HG03097 (cell line): ENCODE results near the gene ADGRB3.

ENCODE experiments used
- ATAC-seq: cut with Tn5 transposase; IDR thresholded peaks from one replicate; pipeline ENCODE4 v1.9.1; 2021; ENCODE audit not compliant: unreplicated experiment, low FRiP score

Gene ADGRB3

GRCh38 chr6:69005199-69005598 lies 370.1 kb downstream of the ADGRB3 start:
- no peak for ATAC-seq

GRCh38 chr6:69007781-69008180 lies 372.7 kb downstream of the ADGRB3 start:
- no peak for ATAC-seq

- no peak for ATAC-seq
These were observed 377.1 kb downstream of the ADGRB3 start for GRCh38 chr6:69012211-69012610.

GRCh38 chr6:69012876-69013275 lies 377.8 kb downstream of the ADGRB3 start:
- ATAC-seq: no peak

GRCh38 chr6:69018906-69019305 lies 383.8 kb downstream of the ADGRB3 start:
- no peak for ATAC-seq

- no peak for ATAC-seq
These were observed 384.8 kb downstream of the ADGRB3 start for GRCh38 chr6:69019832-69020231.

GRCh38 chr6:69022993-69023392 lies 387.9 kb downstream of the ADGRB3 start:
- no peak for ATAC-seq

GRCh38 chr6:69026243-69026642 lies 391.2 kb downstream of the ADGRB3 start:
- ATAC-seq: no peak

- ATAC-seq: no peak
These were observed 391.6 kb downstream of the ADGRB3 start for GRCh38 chr6:69026715-69027114.

GRCh38 chr6:69027861-69028260 lies 392.8 kb downstream of the ADGRB3 start:
- ATAC-seq: no peak

GRCh38 chr6:69038841-69039240 lies 403.8 kb downstream of the ADGRB3 start:
- ATAC-seq: no peak

- ATAC-seq: no peak
These were observed 407.2 kb downstream of the ADGRB3 start for GRCh38 chr6:69042297-69042696.

- no peak for ATAC-seq
These were observed 409.5 kb downstream of the ADGRB3 start for GRCh38 chr6:69044534-69044933.

GRCh38 chr6:69059413-69059812 lies 424.3 kb downstream of the ADGRB3 start:
- ATAC-seq: no peak

- no peak for ATAC-seq
These were observed 426.0 kb downstream of the ADGRB3 start for GRCh38 chr6:69061066-69061465.

- ATAC-seq: no peak
These were observed 428.3 kb downstream of the ADGRB3 start for GRCh38 chr6:69063401-69063800.

GRCh38 chr6:69064226-69064625 lies 429.1 kb downstream of the ADGRB3 start:
- no peak for ATAC-seq

- ATAC-seq: no peak
These were observed 434.8 kb downstream of the ADGRB3 start for GRCh38 chr6:69069881-69070280.

- no peak for ATAC-seq
These were observed 437.7 kb downstream of the ADGRB3 start for GRCh38 chr6:69072796-69073195.

- ATAC-seq: no peak
These were observed 449.8 kb downstream of the ADGRB3 start for GRCh38 chr6:69084746-69085335.

GRCh38 chr6:69086689-69087088 lies 451.6 kb downstream of the ADGRB3 start:
- no peak for ATAC-seq

GRCh38 chr6:69089539-69089938 lies 454.5 kb downstream of the ADGRB3 start:
- no peak for ATAC-seq

GRCh38 chr6:69090132-69090531 lies 455.1 kb downstream of the ADGRB3 start:
- no peak for ATAC-seq
